Measurements from ENCODE around the gene PHF20. TPM values are rescaled to one million over a fixed set of nuclear protein-coding genes. Genes with fewer than 3 reads are reported as not detected.

PHF20 gene
- total RNA-seq, 4 donors from 2014 or later: 30.5 to 53.3 (median 33.4) TPM

- DNase-seq (ENCODE audit: low spot score in 2 of 2): peak in 1 of 2 donors; percentile 39
- H3K4me3 ChIP-seq (ENCODE audit: low read depth, poor library complexity, severe bottlenecking): no peak within 1 kb of the TSS
- intact Hi-C loops (cut with DNase I; ENCODE audit: low total_unique reads): no loop called here
- TF ChIP-seq CTCF (IDR thresholded peaks at IDR 0.05) (no peak), POLR2A (IDR thresholded peaks at IDR 0.05) (no peak)
- WGBS, 2 donors: 85 to 87% methylated on average over 3 of the region's 3 CpGs
Measured at GRCh38 chr20:35967979-35968640, 196.3 kb downstream of the PHF20 start, which contains the start of gene CNBD2. CNBD2 (plus strand) TSS chr20:35968590; CDS start chr20:35968763, 173 bp downstream.

- intact Hi-C loops (cut with DNase I; ENCODE audit: low total_unique reads): no loop called here
- no peak overlapping the region for H3K4me3 ChIP-seq (ENCODE audit: low read depth, poor library complexity, severe bottlenecking)
- TF ChIP-seq POLR2A (IDR thresholded peaks at IDR 0.05) (no peak), CTCF (IDR thresholded peaks at IDR 0.05) (no peak)
- WGBS, 2 donors: 45 to 53% methylated on average over 1 of the region's 1 CpG
- DNase-seq (ENCODE audit: low spot score in 2 of 2): no peak
Measured at GRCh38 chr20:35968930-35969329, 197.1 kb downstream of the PHF20 start.

- intact Hi-C loops (cut with DNase I; ENCODE audit: low total_unique reads): no loop called here
- H3K4me3 ChIP-seq (ENCODE audit: low read depth, poor library complexity, severe bottlenecking): no peak overlapping the region
- WGBS, 2 donors: 58 to 73% methylated on average over 2 of the region's 2 CpGs
- no peak for TF ChIP-seq POLR2A (IDR thresholded peaks at IDR 0.05)
- TF ChIP-seq CTCF (IDR thresholded peaks at IDR 0.05): no peak
- no peak for DNase-seq (ENCODE audit: low spot score in 2 of 2)
Measured at GRCh38 chr20:35971981-35972380, 200.2 kb downstream of the PHF20 start.

- WGBS, 2 donors: 13 to 33% methylated on average over 4 of the region's 4 CpGs
- intact Hi-C loops (cut with DNase I; ENCODE audit: low total_unique reads): no loop called here
- TF ChIP-seq CTCF (IDR thresholded peaks at IDR 0.05) (no peak), POLR2A (IDR thresholded peaks at IDR 0.05) (no peak)
- no peak for DNase-seq (ENCODE audit: low spot score in 2 of 2)
- no peak overlapping the region for H3K4me3 ChIP-seq (ENCODE audit: low read depth, poor library complexity, severe bottlenecking)
Measured at GRCh38 chr20:35972462-35972861, 200.6 kb downstream of the PHF20 start.

- DNase-seq (ENCODE audit: low spot score in 2 of 2): peak in 1 of 2 donors; percentile 43
- intact Hi-C loops (cut with DNase I; ENCODE audit: low total_unique reads): no loop called here
- H3K4me3 ChIP-seq (ENCODE audit: low read depth, poor library complexity, severe bottlenecking): no peak overlapping the region
- WGBS, 2 donors: 89 to 91% methylated on average over 4 of the region's 4 CpGs
- TF ChIP-seq CTCF (IDR thresholded peaks at IDR 0.05): no peak
- TF ChIP-seq POLR2A (IDR thresholded peaks at IDR 0.05): no peak
Measured at GRCh38 chr20:35974256-35974655, 202.4 kb downstream of the PHF20 start.

All from lower leg skin (tissue), 4 donors.